Activated CD4-positive, alpha-beta memory T cell treated with anti-CD3 and anti-CD28 coated beads, Interleukin-2, amount 10 ng/mL, durations not matched to agents 7 days and 5 days (primary cell): Measurements from ENCODE around the gene FAM89A. TPM values are rescaled to one million over a fixed set of nuclear protein-coding genes. Genes with fewer than 3 reads are reported as not detected.
"Not testable (repeated sequence)": the region's sequence is repeated elsewhere in the genome, so short reads cannot be mapped to it uniquely, and the experiment has no call there.

Experiments
- CTCF ChIA-PET: fragments of 350-600 bp; sonication (Branson Sonifier 250); formaldehyde crosslinking; loops from one replicate; lab custom pipeline; 2021; ENCODE audit warnings: antibody characterized with exemption, inconsistent platforms; lab: Charles Lee
- POLR2A ChIA-PET: fragments of 350-600 bp; sonication (Branson Sonifier 250); formaldehyde crosslinking; loops from one replicate; lab custom pipeline; 2021; ENCODE audit warnings: antibody characterized with exemption; lab: Charles Lee
- DNase-seq: peaks from one replicate; pipeline ENCODE4 v3.0.0-alpha.2; 2020
- H3K27ac Mint-ChIP-seq: one replicate; pipeline ENCODE4 v1.8.0; 2021; ENCODE audit warnings: mild to moderate bottlenecking, mixed read lengths
- H3K27me3 Mint-ChIP-seq: one replicate; pipeline ENCODE4 v1.8.0; 2021; ENCODE audit warnings: mixed read lengths
- H3K36me3 Mint-ChIP-seq: one replicate; pipeline ENCODE4 v1.8.0; 2021; ENCODE audit warnings: low read depth, mixed read lengths
- H3K4me1 Mint-ChIP-seq: one replicate; pipeline ENCODE4 v1.8.0; 2021; ENCODE audit warnings: mixed read lengths
- H3K4me3 Mint-ChIP-seq: one replicate; pipeline ENCODE4 v1.8.0; 2021; ENCODE audit warnings: mild to moderate bottlenecking, mixed read lengths
- H3K9me3 Mint-ChIP-seq: one replicate; pipeline ENCODE4 v1.8.0; 2021; ENCODE audit warnings: mixed read lengths
- total RNA-seq, 2 experiments: library from RNA; stranded (reverse); gene quantifications; one replicate each; pipeline ENCODE4 v1.2.3, GENCODE V29; 2021

The FAM89A gene
- total RNA-seq, 2 experiments from 2014 or later, result 6.8 to 6.9 TPM

- POLR2A ChIA-PET, result no interaction called here
- no peak for DNase-seq
Measured at GRCh38 chr1:231068762-231069161, 28.7 kb upstream of the FAM89A start.

GRCh38 chr1:231065510-231066241 is 25.6 kb upstream of the FAM89A start:
- no peaks in the 10 kb centered on the region for H3K9me3 Mint-ChIP-seq
- no peak for DNase-seq
- H3K4me3 Mint-ChIP-seq, result no peak overlapping the region
- peaks cover 12% of the 10 kb centered on the region for H3K27me3 Mint-ChIP-seq
- H3K27ac Mint-ChIP-seq, result no peak overlapping the region
- ChIA-PET CTCF (interaction anchor here (1.2 kb wide), 1 partner anchor 27 kb away, joined by 3 read pairs; no protein-coding TSS in a partner anchor), POLR2A (no interaction called here)
- no peaks in the 10 kb centered on the region for H3K4me1 Mint-ChIP-seq
- no peaks in the 10 kb centered on the region for H3K36me3 Mint-ChIP-seq

More at GRCh38 chr1:231068762-231069161, 28.7 kb upstream of the FAM89A start:
- H3K36me3 Mint-ChIP-seq, result no peaks in the 10 kb centered on the region
- H3K4me1 Mint-ChIP-seq, result no peaks in the 10 kb centered on the region
- H3K4me3 Mint-ChIP-seq, result no peak overlapping the region
- no peaks in the 10 kb centered on the region for H3K9me3 Mint-ChIP-seq
- CTCF ChIA-PET, result no interaction called here
- peaks cover 6% of the 10 kb centered on the region for H3K27me3 Mint-ChIP-seq
- no peak overlapping the region for H3K27ac Mint-ChIP-seq

- POLR2A ChIA-PET, result no interaction called here
- no peaks in the 10 kb centered on the region for H3K4me1 Mint-ChIP-seq
- H3K9me3 Mint-ChIP-seq, result no peaks in the 10 kb centered on the region
- no peak for DNase-seq
- CTCF ChIA-PET, result no interaction called here
- H3K27ac Mint-ChIP-seq, result no peak overlapping the region
- H3K27me3 Mint-ChIP-seq, result peaks cover 12% of the 10 kb centered on the region
- no peaks in the 10 kb centered on the region for H3K36me3 Mint-ChIP-seq
- no peak overlapping the region for H3K4me3 Mint-ChIP-seq
Measured at GRCh38 chr1:231064418-231064817, 24.4 kb upstream of the FAM89A start.

- H3K4me3 Mint-ChIP-seq, result no peak overlapping the region
- peaks cover 16% of the 10 kb centered on the region for H3K27me3 Mint-ChIP-seq
- H3K4me1 Mint-ChIP-seq, result no peaks in the 10 kb centered on the region
- H3K9me3 Mint-ChIP-seq, result no peaks in the 10 kb centered on the region
- ChIA-PET CTCF (no interaction called here), POLR2A (no interaction called here)
- no peaks in the 10 kb centered on the region for H3K36me3 Mint-ChIP-seq
- H3K27ac Mint-ChIP-seq, result no peak overlapping the region
- no peak for DNase-seq
Measured at GRCh38 chr1:231063331-231063730, 23.3 kb upstream of the FAM89A start.

GRCh38 chr1:231062500-231063270 is 22.6 kb upstream of the FAM89A start:
- no peak overlapping the region for H3K4me3 Mint-ChIP-seq
- H3K27ac Mint-ChIP-seq, result no peak overlapping the region
- ChIA-PET CTCF (no interaction called here), POLR2A (no interaction called here)
- peaks cover 17% of the 10 kb centered on the region for H3K27me3 Mint-ChIP-seq
- no peaks in the 10 kb centered on the region for H3K4me1 Mint-ChIP-seq
- H3K36me3 Mint-ChIP-seq, result no peaks in the 10 kb centered on the region
- DNase-seq, result no peak
- H3K9me3 Mint-ChIP-seq, result no peaks in the 10 kb centered on the region

- no peaks in the 10 kb centered on the region for H3K9me3 Mint-ChIP-seq
Measured at GRCh38 chr1:231059566-231060193, 19.6 kb upstream of the FAM89A start.

GRCh38 chr1:231058416-231059109 is 18.5 kb upstream of the FAM89A start:
- H3K9me3 Mint-ChIP-seq, result no peaks in the 10 kb centered on the region
- CTCF ChIA-PET, result no interaction called here
- H3K27ac Mint-ChIP-seq, result no peak overlapping the region
- peaks cover 10% of the 10 kb centered on the region for H3K4me1 Mint-ChIP-seq
- no peak for DNase-seq
- POLR2A ChIA-PET, result no interaction called here
- no peak overlapping the region for H3K4me3 Mint-ChIP-seq
- H3K27me3 Mint-ChIP-seq, result peaks cover 12% of the 10 kb centered on the region
- no peaks in the 10 kb centered on the region for H3K36me3 Mint-ChIP-seq

More at GRCh38 chr1:231059566-231060193, 19.6 kb upstream of the FAM89A start:
- H3K27ac Mint-ChIP-seq, result no peak overlapping the region
- POLR2A ChIA-PET, result no interaction called here
- H3K27me3 Mint-ChIP-seq, result peaks cover 12% of the 10 kb centered on the region
- H3K4me3 Mint-ChIP-seq, result no peak overlapping the region
- CTCF ChIA-PET, result no interaction called here
- no peaks in the 10 kb centered on the region for H3K36me3 Mint-ChIP-seq
- H3K4me1 Mint-ChIP-seq, result peaks cover 4% of the 10 kb centered on the region
- DNase-seq, result no peak

GRCh38 chr1:231057410-231057809 is 17.4 kb upstream of the FAM89A start:
- H3K9me3 Mint-ChIP-seq, result no peaks in the 10 kb centered on the region
- no peak for DNase-seq
- H3K27me3 Mint-ChIP-seq, result peaks cover 12% of the 10 kb centered on the region
- peaks cover 18% of the 10 kb centered on the region for H3K4me1 Mint-ChIP-seq
- ChIA-PET POLR2A (no interaction called here), CTCF (no interaction called here)
- H3K27ac Mint-ChIP-seq, result no peak overlapping the region
- no peak overlapping the region for H3K4me3 Mint-ChIP-seq
- H3K36me3 Mint-ChIP-seq, result no peaks in the 10 kb centered on the region

GRCh38 chr1:231055271-231055670 is 15.2 kb upstream of the FAM89A start:
- no peak for DNase-seq
- Mint-ChIP-seq H3K4me3 (no peak overlapping the region), H3K4me1 (peaks cover 18% of the 10 kb centered on the region), H3K27me3 (peaks cover 7% of the 10 kb centered on the region), H3K36me3 (no peaks in the 10 kb centered on the region), H3K27ac (no peak overlapping the region), H3K9me3 (no peaks in the 10 kb centered on the region)
- ChIA-PET POLR2A (no interaction called here), CTCF (no interaction called here)

GRCh38 chr1:231053493-231054162 is 13.6 kb upstream of the FAM89A start:
- Mint-ChIP-seq H3K27me3 (peaks cover 11% of the 10 kb centered on the region), H3K9me3 (no peaks in the 10 kb centered on the region), H3K4me1 (peaks cover 18% of the 10 kb centered on the region), H3K27ac (peak overlapping the region; percentile 53), H3K4me3 (peak overlapping the region; percentile 34), H3K36me3 (no peaks in the 10 kb centered on the region)
- ChIA-PET CTCF (interaction anchor here (1.1 kb wide), 1 partner anchor 8 kb away, joined by 3 read pairs; no protein-coding TSS in a partner anchor), POLR2A (interaction anchor here (1.0 to 1.9 kb wide), 4 partner anchors 11 to 16 kb away, joined by 3 to 8 read pairs (median 4); partner anchors contain the start of gene FAM89A)
- peak; percentile 25 for DNase-seq

GRCh38 chr1:231052777-231053176 is 12.7 kb upstream of the FAM89A start:
- Mint-ChIP-seq H3K9me3 (no peaks in the 10 kb centered on the region), H3K27me3 (peaks cover 9% of the 10 kb centered on the region), H3K4me3 (no peak overlapping the region), H3K36me3 (no peaks in the 10 kb centered on the region), H3K27ac (no peak overlapping the region), H3K4me1 (peaks cover 18% of the 10 kb centered on the region)
- no peak for DNase-seq
- ChIA-PET POLR2A (interaction anchor here (1.2 to 1.9 kb wide), 3 partner anchors 11 to 15 kb away, joined by 3 to 8 read pairs (median 5); partner anchors contain the start of gene FAM89A), CTCF (no interaction called here)

- POLR2A ChIA-PET, H3K4me3 Mint-ChIP-seq, H3K27ac Mint-ChIP-seq, H3K36me3 Mint-ChIP-seq, H3K9me3 Mint-ChIP-seq, CTCF ChIA-PET, DNase-seq: not testable (repeated sequence)
- H3K27me3 Mint-ChIP-seq, result peaks cover 19% of the 10 kb centered on the region
- peaks cover 18% of the 10 kb centered on the region for H3K4me1 Mint-ChIP-seq
Measured at GRCh38 chr1:231050932-231051331, 10.9 kb upstream of the FAM89A start.
